Activated CD8-positive, alpha-beta memory T cell treated with anti-CD3 and anti-CD28 coated beads for 48 hours (primary cell): ENCODE results near the gene MYRFL.
"Not testable (repeated sequence)": the region's sequence is repeated elsewhere in the genome, so short reads cannot be mapped to it uniquely, and the experiment has no call there.

Experiments used
- DNase-seq, 3 experiments: peaks; one replicate each; pipeline ENCODE4 v3.0.0-alpha.2; 2020; ENCODE audit warnings: low read depth in 2 of 3, low spot score in 2 of 3

MYRFL gene

GRCh38 chr12:69984241-69984640 lies 159.2 kb downstream of the MYRFL start:
- DNase-seq: no peak

- no peak for DNase-seq
Observed at GRCh38 chr12:69985656-69986055, 160.6 kb downstream of the MYRFL start.

GRCh38 chr12:69986114-69986513 lies 161.1 kb downstream of the MYRFL start:
- DNase-seq: no peak

GRCh38 chr12:69987579-69988091 lies 162.6 kb downstream of the MYRFL start:
- no peak for DNase-seq

- no peak for DNase-seq
Observed at GRCh38 chr12:69988481-69989321, 163.7 kb downstream of the MYRFL start.

GRCh38 chr12:69991690-69992288 lies 166.8 kb downstream of the MYRFL start:
- DNase-seq: no peak

- no peak for DNase-seq
Observed at GRCh38 chr12:69993433-69993832, 168.4 kb downstream of the MYRFL start.

- not testable (repeated sequence) for DNase-seq
Observed at GRCh38 chr12:69994086-69994485, 169.1 kb downstream of the MYRFL start.

- no peak for DNase-seq
Observed at GRCh38 chr12:69994724-69995173, 169.7 kb downstream of the MYRFL start.

- no peak for DNase-seq
Observed at GRCh38 chr12:69996241-69996640, 171.2 kb downstream of the MYRFL start.

- DNase-seq: no peak
Observed at GRCh38 chr12:69996722-69997121, 171.7 kb downstream of the MYRFL start.

- no peak for DNase-seq
Observed at GRCh38 chr12:69998011-69998410, 173.0 kb downstream of the MYRFL start.

GRCh38 chr12:69998922-69999321 lies 173.9 kb downstream of the MYRFL start:
- DNase-seq: no peak

GRCh38 chr12:69999561-69999960 lies 174.5 kb downstream of the MYRFL start:
- no peak for DNase-seq

GRCh38 chr12:70002097-70002911 lies 177.3 kb downstream of the MYRFL start:
- no peak for DNase-seq

GRCh38 chr12:70002912-70003255 lies 177.9 kb downstream of the MYRFL start:
- no peak for DNase-seq

GRCh38 chr12:70005864-70006618 lies 181.0 kb downstream of the MYRFL start:
- DNase-seq: no peak

- DNase-seq: no peak
Observed at GRCh38 chr12:70006619-70006973, 181.6 kb downstream of the MYRFL start.

GRCh38 chr12:70007687-70008086 lies 182.7 kb downstream of the MYRFL start:
- no peak for DNase-seq
